WTC11 (cell line): ENCODE data around the gene TANGO2. TPM values are rescaled to one million over a fixed set of nuclear protein-coding genes. Genes with fewer than 3 reads are reported as not detected.

Experiments used
- ATAC-seq: fragments of 200-7000 bp; cut with Tn5 transposase; 2 replicates; pipeline ENCODE4 v1.10.0; 2021; ENCODE audit warnings: mild to moderate bottlenecking, moderate library complexity
- CTCF ChIA-PET: fragments of 300-600 bp; sonication (Branson Sonifier 250); formaldehyde crosslinking; loops from one replicate; lab custom pipeline; 2021; ENCODE audit warnings: antibody characterized with exemption; lab: Charles Lee
- POLR2A ChIA-PET: fragments of 350-600 bp; sonication (Branson Sonifier 250); formaldehyde crosslinking; loops from one replicate; lab custom pipeline; 2021; ENCODE audit warnings: antibody characterized with exemption; lab: Charles Lee
- DNase-seq: peaks from one replicate; pipeline ENCODE4 v3.0.0; 2021; ENCODE audit warnings: low spot score
- H3K27ac Mint-ChIP-seq: 2 replicates; pipeline ENCODE4 v1.8.0; 2021; ENCODE audit warnings: mixed read lengths
- H3K27me3 Mint-ChIP-seq: 2 replicates; pipeline ENCODE4 v1.8.0; 2021; ENCODE audit warnings: low read depth, mild to moderate bottlenecking, moderate library complexity, mixed read lengths
- H3K36me3 Mint-ChIP-seq: 2 replicates; pipeline ENCODE4 v1.8.0; 2021; ENCODE audit warnings: mixed read lengths
- H3K4me1 Mint-ChIP-seq: 2 replicates; pipeline ENCODE4 v1.8.0; 2022; ENCODE audit warnings: mixed read lengths
- H3K4me3 Mint-ChIP-seq: 2 replicates; pipeline ENCODE4 v1.8.0; 2021; ENCODE audit warnings: mild to moderate bottlenecking, moderate library complexity, mixed read lengths
- H3K9me3 Mint-ChIP-seq: 2 replicates; pipeline ENCODE4 v1.8.0; 2021; ENCODE audit warnings: mixed read lengths
- ELF4 ChIP-seq: sonication (generic); formaldehyde crosslinking; IDR thresholded peaks from 2 replicates; pipeline ENCODE4 v1.8.1; 2022; ENCODE audit warnings: low read depth, mild to moderate bottlenecking, moderate library complexity, missing genetic modification reagents
- ESRRA ChIP-seq: sonication (generic); formaldehyde crosslinking; IDR thresholded peaks from 2 replicates; pipeline ENCODE4 v1.8.1; 2022; ENCODE audit warnings: mild to moderate bottlenecking, missing genetic modification reagents, borderline replicate concordance
- FOXJ3 ChIP-seq: sonication (generic); formaldehyde crosslinking; IDR thresholded peaks from 2 replicates; pipeline ENCODE4 v1.9.0; 2021; ENCODE audit warnings: missing genetic modification reagents, mild to moderate bottlenecking, borderline replicate concordance
- HMGA2 ChIP-seq: fragments of 250-450 bp; sonication (Bioruptor Pico); IDR thresholded peaks from 2 replicates; pipeline ENCODE4 v1.4.0; 2021; ENCODE audit warnings: mild to moderate bottlenecking, moderate library complexity
- JAZF1 ChIP-seq: fragments of 250-450 bp; sonication (Bioruptor Pico); IDR thresholded peaks from 2 replicates; pipeline ENCODE4 v1.9.0; 2021; ENCODE audit warnings: moderate library complexity, mild to moderate bottlenecking, inconsistent platforms
- NFATC4 ChIP-seq: fragments of 250-450 bp; sonication (Bioruptor Pico); IDR thresholded peaks from 2 replicates; pipeline ENCODE4 v1.9.0; 2021; ENCODE audit warnings: mild to moderate bottlenecking
- NFE2L1 ChIP-seq: sonication (generic); formaldehyde crosslinking; IDR thresholded peaks from 2 replicates; pipeline ENCODE4 v1.8.1; 2023; ENCODE audit warnings: missing genetic modification reagents
- NR2C2 ChIP-seq: sonication (generic); formaldehyde crosslinking; IDR thresholded peaks from 2 replicates; pipeline ENCODE4 v1.8.0; 2022; ENCODE audit warnings: mild to moderate bottlenecking, missing genetic modification reagents
- SMAD3 ChIP-seq: sonication (generic); formaldehyde crosslinking; IDR thresholded peaks from 2 replicates; pipeline ENCODE4 v1.8.0; 2022; ENCODE audit warnings: missing genetic modification reagents, mild to moderate bottlenecking, borderline replicate concordance
- TEAD1 ChIP-seq: sonication (generic); formaldehyde crosslinking; IDR thresholded peaks from 2 replicates; pipeline ENCODE4 v1.8.0; 2022; ENCODE audit warnings: mild to moderate bottlenecking, missing genetic modification reagents
- ZNF138 ChIP-seq: sonication (generic); formaldehyde crosslinking; conservative IDR thresholded peaks from 2 replicates; pipeline ENCODE4 v1.8.1; 2022; ENCODE audit warnings: mild to moderate bottlenecking, moderate library complexity, missing genetic modification reagents
- ZNF263 ChIP-seq: sonication (generic); formaldehyde crosslinking; IDR thresholded peaks from 2 replicates; pipeline ENCODE4 v1.8.1; 2022; ENCODE audit warnings: low read depth, mild to moderate bottlenecking, moderate library complexity, missing genetic modification reagents
- total RNA-seq: library from RNA; stranded (reverse); gene quantifications from 3 replicates; pipeline ENCODE4 v1.2.3, GENCODE V29; 2021
- TF ChIP-seq, protein P1 (sequence below): sonication (generic); formaldehyde crosslinking; IDR thresholded peaks from 2 replicates; pipeline ENCODE4 v1.8.0; 2022; ENCODE audit warnings: mild to moderate bottlenecking, missing genetic modification reagents
- TF ChIP-seq, protein P2 (sequence below): fragments of 200-600 bp; IDR thresholded peaks from 2 replicates; pipeline ENCODE4 v1.8.0; 2022; ENCODE audit warnings: antibody characterized with exemption
- TF ChIP-seq, protein P3 (sequence below): sonication (generic); formaldehyde crosslinking; IDR thresholded peaks from 2 replicates; pipeline ENCODE4 v1.8.1; 2023; ENCODE audit warnings: mild to moderate bottlenecking, missing genetic modification reagents, borderline replicate concordance
- TF ChIP-seq, protein P4 (sequence below): fragments of 250-450 bp; sonication (Bioruptor Pico); conservative IDR thresholded peaks from 2 replicates; pipeline ENCODE4 v1.9.0; 2021; ENCODE audit warnings: mild to moderate bottlenecking
- TF ChIP-seq, protein P5 (sequence below): fragments of 250-450 bp; sonication (Bioruptor Pico); IDR thresholded peaks from 2 replicates; pipeline ENCODE4 v1.9.0; 2021; ENCODE audit warnings: mild to moderate bottlenecking, borderline replicate concordance
- TF ChIP-seq, protein P6 (sequence below): sonication (generic); formaldehyde crosslinking; conservative IDR thresholded peaks from 2 replicates; pipeline ENCODE4 v1.8.1; 2022; ENCODE audit warnings: mild to moderate bottlenecking, missing genetic modification reagents
- TF ChIP-seq, protein P7 (sequence below): fragments of 250-450 bp; sonication (Bioruptor Pico); IDR thresholded peaks from 2 replicates; pipeline ENCODE4 v1.9.0; 2021; ENCODE audit warnings: mild to moderate bottlenecking

Gene TANGO2
- total RNA-seq, 1 experiment from 2014 or later = 14.8 TPM

DNA sequence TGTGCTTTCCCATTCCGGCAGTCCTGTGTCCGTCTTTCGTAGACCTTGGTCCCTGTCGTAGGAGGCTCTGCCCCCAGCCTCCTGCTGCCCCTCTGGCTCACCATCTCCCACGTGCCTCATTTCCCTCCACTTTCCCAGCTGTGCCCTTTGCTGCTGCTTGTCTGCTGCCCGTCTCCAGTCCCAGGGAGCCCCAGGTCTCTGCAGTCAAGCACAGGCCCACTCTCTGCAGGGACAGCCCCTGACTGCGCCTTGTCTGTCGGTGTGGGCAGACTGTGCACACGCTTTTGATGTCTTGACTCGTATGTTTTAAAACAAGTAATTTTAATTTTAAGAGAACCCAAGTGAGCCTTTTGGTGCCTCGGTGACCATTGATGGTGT is 71.6 kb downstream of the TANGO2 start (continued):
- no peak for TF ChIP-seq ESRRA (CRISPR knock-in tag)

DNA sequence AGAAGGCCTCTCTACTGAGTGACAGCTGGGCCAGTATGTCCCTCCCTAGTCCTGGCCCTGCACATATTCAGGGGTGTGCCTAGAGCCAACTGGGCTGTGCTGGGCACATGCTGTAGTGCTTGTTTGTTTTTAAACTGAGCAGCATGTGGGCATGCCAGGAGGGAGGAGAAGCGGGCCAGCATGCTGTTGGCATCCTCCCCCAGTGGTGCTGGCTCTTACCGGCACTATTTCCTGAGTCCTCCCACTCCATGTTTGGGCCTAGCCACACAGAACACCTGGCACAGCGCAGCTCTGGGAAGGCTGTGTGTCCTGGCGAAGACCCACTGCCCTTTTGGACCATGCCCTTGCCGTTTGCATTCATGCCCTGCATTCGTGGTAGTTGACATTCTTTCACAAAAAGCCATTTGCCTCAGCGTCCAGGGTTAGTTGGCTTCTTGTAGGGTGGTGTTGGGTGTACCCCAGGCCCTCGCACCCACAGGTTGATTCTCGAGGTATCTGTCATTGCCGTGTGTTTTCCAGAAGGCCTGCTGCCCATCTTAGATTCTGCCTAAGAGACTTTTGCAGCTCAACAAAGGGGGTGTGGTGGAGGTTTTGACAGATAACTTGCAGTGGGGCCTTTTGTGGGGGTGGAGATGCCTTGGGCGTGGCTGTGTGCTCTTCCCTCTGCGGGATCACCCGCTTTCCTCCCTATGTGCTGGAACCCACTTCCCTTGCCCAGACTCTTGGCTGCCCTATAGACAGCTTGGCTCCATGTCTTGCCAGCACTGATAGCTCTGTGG is 72.7 kb downstream of the TANGO2 start:
- DNase-seq = no peak
- ChIA-PET CTCF (interaction anchor here (0.9 to 1.8 kb wide), 4 partner anchors 9 to 26 kb away, joined by 3 to 5 read pairs (median 4); partner anchors contain the start of gene RANBP1), POLR2A (no interaction called here)

More for the DNA sequence above, 72.7 kb downstream of the TANGO2 start:
- no peak overlapping the region for H3K4me3 Mint-ChIP-seq
- H3K9me3 Mint-ChIP-seq = no peaks in the 10 kb centered on the region
- no peaks in the 10 kb centered on the region for H3K27me3 Mint-ChIP-seq
- ATAC-seq = no peak
- no peak overlapping the region for H3K27ac Mint-ChIP-seq
- peaks cover 93% of the 10 kb centered on the region for H3K36me3 Mint-ChIP-seq
- no peak for TF ChIP-seq NR2C2
- TF ChIP-seq ZNF263 (CRISPR knock-in tag) = no peak
- TF ChIP-seq, protein P1, sequence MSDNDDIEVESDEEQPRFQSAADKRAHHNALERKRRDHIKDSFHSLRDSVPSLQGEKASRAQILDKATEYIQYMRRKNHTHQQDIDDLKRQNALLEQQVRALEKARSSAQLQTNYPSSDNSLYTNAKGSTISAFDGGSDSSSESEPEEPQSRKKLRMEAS = no peak
- no peak for TF ChIP-seq TEAD1 (CRISPR knock-in tag)
- TF ChIP-seq, protein P2, sequence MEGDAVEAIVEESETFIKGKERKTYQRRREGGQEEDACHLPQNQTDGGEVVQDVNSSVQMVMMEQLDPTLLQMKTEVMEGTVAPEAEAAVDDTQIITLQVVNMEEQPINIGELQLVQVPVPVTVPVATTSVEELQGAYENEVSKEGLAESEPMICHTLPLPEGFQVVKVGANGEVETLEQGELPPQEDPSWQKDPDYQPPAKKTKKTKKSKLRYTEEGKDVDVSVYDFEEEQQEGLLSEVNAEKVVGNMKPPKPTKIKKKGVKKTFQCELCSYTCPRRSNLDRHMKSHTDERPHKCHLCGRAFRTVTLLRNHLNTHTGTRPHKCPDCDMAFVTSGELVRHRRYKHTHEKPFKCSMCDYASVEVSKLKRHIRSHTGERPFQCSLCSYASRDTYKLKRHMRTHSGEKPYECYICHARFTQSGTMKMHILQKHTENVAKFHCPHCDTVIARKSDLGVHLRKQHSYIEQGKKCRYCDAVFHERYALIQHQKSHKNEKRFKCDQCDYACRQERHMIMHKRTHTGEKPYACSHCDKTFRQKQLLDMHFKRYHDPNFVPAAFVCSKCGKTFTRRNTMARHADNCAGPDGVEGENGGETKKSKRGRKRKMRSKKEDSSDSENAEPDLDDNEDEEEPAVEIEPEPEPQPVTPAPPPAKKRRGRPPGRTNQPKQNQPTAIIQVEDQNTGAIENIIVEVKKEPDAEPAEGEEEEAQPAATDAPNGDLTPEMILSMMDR = no peak
- no peak for TF ChIP-seq FOXJ3 (CRISPR knock-in tag)
- TF ChIP-seq, protein P3, sequence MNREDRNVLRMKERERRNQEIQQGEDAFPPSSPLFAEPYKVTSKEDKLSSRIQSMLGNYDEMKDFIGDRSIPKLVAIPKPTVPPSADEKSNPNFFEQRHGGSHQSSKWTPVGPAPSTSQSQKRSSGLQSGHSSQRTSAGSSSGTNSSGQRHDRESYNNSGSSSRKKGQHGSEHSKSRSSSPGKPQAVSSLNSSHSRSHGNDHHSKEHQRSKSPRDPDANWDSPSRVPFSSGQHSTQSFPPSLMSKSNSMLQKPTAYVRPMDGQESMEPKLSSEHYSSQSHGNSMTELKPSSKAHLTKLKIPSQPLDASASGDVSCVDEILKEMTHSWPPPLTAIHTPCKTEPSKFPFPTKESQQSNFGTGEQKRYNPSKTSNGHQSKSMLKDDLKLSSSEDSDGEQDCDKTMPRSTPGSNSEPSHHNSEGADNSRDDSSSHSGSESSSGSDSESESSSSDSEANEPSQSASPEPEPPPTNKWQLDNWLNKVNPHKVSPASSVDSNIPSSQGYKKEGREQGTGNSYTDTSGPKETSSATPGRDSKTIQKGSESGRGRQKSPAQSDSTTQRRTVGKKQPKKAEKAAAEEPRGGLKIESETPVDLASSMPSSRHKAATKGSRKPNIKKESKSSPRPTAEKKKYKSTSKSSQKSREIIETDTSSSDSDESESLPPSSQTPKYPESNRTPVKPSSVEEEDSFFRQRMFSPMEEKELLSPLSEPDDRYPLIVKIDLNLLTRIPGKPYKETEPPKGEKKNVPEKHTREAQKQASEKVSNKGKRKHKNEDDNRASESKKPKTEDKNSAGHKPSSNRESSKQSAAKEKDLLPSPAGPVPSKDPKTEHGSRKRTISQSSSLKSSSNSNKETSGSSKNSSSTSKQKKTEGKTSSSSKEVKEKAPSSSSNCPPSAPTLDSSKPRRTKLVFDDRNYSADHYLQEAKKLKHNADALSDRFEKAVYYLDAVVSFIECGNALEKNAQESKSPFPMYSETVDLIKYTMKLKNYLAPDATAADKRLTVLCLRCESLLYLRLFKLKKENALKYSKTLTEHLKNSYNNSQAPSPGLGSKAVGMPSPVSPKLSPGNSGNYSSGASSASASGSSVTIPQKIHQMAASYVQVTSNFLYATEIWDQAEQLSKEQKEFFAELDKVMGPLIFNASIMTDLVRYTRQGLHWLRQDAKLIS = no peak
- TF ChIP-seq NFATC4 (CRISPR knock-in tag) = no peak
- no peak for TF ChIP-seq JAZF1 (CRISPR knock-in tag)
- TF ChIP-seq, protein P4, sequence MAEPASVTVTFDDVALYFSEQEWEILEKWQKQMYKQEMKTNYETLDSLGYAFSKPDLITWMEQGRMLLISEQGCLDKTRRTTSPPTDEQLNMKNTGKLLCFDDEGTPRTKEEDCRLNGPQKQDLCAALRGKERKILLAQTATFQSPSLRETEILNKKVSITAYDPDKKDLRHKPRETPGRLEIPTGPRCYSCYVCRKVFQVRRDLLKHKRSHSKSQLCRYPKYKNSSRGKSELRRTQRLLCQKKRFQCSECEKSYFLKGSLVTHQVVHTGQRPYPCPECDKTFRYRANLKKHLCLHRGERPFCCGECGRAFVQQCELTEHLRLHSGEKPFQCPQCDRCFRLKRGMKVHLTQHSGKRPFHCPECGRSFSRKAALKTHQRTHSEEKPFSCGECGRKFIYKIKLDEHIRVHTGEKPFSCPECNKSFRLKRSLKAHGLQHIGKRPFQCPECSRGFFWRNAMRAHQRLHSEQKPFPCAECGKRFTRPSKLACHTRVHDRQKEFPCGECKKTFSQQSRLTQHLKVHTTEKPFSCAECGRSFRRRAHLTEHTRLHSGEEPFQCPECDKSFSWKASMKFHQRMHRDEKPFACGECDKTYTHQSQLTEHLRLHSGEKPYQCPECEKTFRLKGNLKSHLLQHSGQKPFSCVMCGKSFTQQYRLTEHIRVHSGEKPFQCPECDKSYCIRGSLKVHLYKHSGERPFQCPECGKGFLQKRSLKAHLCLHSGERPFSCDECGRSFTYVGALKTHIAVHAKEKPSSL (CRISPR knock-in tag) = no peak
- TF ChIP-seq SMAD3 (CRISPR knock-in tag) = no peak
- no peak for TF ChIP-seq HMGA2 (CRISPR knock-in tag)
- TF ChIP-seq, protein P5, sequence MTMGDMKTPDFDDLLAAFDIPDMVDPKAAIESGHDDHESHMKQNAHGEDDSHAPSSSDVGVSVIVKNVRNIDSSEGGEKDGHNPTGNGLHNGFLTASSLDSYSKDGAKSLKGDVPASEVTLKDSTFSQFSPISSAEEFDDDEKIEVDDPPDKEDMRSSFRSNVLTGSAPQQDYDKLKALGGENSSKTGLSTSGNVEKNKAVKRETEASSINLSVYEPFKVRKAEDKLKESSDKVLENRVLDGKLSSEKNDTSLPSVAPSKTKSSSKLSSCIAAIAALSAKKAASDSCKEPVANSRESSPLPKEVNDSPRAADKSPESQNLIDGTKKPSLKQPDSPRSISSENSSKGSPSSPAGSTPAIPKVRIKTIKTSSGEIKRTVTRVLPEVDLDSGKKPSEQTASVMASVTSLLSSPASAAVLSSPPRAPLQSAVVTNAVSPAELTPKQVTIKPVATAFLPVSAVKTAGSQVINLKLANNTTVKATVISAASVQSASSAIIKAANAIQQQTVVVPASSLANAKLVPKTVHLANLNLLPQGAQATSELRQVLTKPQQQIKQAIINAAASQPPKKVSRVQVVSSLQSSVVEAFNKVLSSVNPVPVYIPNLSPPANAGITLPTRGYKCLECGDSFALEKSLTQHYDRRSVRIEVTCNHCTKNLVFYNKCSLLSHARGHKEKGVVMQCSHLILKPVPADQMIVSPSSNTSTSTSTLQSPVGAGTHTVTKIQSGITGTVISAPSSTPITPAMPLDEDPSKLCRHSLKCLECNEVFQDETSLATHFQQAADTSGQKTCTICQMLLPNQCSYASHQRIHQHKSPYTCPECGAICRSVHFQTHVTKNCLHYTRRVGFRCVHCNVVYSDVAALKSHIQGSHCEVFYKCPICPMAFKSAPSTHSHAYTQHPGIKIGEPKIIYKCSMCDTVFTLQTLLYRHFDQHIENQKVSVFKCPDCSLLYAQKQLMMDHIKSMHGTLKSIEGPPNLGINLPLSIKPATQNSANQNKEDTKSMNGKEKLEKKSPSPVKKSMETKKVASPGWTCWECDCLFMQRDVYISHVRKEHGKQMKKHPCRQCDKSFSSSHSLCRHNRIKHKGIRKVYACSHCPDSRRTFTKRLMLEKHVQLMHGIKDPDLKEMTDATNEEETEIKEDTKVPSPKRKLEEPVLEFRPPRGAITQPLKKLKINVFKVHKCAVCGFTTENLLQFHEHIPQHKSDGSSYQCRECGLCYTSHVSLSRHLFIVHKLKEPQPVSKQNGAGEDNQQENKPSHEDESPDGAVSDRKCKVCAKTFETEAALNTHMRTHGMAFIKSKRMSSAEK (CRISPR knock-in tag) = no peak
- TF ChIP-seq ELF4 (CRISPR knock-in tag) = no peak
- TF ChIP-seq NFE2L1 (CRISPR knock-in tag) = no peak
- TF ChIP-seq ZNF138 (CRISPR knock-in tag) = no peak
- TF ChIP-seq, protein P6, sequence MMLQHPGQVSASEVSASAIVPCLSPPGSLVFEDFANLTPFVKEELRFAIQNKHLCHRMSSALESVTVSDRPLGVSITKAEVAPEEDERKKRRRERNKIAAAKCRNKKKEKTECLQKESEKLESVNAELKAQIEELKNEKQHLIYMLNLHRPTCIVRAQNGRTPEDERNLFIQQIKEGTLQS (CRISPR knock-in tag) = no peak
- TF ChIP-seq, protein P7, sequence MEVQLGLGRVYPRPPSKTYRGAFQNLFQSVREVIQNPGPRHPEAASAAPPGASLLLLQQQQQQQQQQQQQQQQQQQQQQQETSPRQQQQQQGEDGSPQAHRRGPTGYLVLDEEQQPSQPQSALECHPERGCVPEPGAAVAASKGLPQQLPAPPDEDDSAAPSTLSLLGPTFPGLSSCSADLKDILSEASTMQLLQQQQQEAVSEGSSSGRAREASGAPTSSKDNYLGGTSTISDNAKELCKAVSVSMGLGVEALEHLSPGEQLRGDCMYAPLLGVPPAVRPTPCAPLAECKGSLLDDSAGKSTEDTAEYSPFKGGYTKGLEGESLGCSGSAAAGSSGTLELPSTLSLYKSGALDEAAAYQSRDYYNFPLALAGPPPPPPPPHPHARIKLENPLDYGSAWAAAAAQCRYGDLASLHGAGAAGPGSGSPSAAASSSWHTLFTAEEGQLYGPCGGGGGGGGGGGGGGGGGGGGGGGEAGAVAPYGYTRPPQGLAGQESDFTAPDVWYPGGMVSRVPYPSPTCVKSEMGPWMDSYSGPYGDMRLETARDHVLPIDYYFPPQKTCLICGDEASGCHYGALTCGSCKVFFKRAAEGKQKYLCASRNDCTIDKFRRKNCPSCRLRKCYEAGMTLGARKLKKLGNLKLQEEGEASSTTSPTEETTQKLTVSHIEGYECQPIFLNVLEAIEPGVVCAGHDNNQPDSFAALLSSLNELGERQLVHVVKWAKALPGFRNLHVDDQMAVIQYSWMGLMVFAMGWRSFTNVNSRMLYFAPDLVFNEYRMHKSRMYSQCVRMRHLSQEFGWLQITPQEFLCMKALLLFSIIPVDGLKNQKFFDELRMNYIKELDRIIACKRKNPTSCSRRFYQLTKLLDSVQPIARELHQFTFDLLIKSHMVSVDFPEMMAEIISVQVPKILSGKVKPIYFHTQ = no peak
- no peaks in the 10 kb centered on the region for H3K4me1 Mint-ChIP-seq
